Epidermal melanocyte (primary cell): ENCODE data around the gene SETD1B.
"Not testable (repeated sequence)": the region's sequence is repeated elsewhere in the genome, so short reads cannot be mapped to it uniquely, and the experiment has no call there.

ENCODE experiments used
- DNase-seq: peaks from one replicate; pipeline ENCODE4 v3.0.0; 2011; ENCODE audit warnings: low spot score; ENCODE audit not compliant: insufficient read length

Gene SETD1B

DNA sequence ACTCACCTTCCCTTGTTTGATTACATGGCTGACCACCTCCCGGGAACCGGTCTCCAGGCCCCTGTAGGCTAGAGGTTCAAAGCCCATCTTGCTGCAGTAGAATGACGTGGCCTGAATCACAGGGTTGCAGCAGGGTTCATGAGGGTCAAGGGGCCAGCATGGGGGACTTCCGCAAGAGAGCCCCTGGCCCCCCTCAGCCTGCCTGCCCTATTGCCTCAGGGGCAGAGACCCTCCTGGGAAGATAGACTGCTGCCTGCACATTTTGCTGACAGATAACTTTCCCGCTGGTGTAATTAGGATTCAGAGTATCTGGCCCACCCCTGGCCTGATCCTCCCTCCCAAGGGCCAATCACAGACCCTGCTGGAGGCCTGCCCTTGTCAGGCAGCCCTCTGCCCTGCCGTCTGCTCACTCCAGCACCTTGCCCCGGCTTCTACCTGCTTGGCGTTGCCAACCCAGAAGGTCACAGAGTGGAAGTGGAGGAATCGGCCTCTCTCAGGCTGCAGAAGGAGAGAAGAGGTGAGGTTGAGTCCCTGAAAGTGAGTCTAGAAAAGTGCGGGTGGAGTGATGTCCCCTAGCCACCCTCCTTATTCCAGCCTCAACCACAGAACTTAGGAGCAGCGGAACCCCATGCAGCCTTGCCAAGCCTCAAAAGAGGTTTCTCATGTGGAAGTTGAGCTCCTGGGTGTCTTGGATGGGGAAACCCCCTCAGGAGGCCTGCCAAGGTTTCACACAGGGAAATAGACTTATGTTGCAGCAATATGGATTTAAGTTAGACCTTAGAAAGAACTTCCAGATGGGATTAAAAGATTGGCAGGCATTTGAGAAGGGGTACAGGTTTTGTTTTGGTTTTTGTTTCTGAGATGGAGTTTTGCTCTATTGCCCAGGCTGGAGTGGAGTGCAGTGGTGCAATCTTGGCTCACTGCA, 53.8 kb downstream of the SETD1B start:
- no peak for DNase-seq

- DNase-seq, result no peak
Observed at GRCh38 chr12:121858318-121858661, 54.5 kb downstream of the SETD1B start.

GRCh38 chr12:121858662-121859572, 55.1 kb downstream of the SETD1B start, which contains the start of gene HPD:
Gene HPD (minus strand): TSS chr12:121858859. CDS start chr12:121858823, 36 bp downstream.
- peak; percentile 50 for DNase-seq

DNA sequence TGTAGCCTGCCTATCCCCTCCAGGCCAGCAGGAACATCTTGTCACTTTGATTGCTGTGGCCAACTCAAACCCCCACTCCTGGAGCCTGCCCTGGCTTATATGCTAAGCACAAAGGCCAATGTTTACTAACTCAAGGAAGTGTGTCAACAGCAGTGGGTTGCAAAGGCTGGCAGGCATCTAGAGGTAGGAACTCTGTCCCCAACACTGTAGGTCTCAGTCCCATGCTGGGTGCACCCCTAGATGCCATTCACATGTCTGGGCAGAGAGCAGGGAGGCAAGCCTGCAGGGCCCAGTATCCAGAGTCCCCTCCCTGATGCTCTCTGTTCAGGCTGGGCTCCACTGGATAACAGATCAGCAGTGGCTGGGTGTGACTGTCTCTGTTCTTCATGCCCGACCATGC, 56.4 kb downstream of the SETD1B start:
- DNase-seq, result no peak

DNA sequence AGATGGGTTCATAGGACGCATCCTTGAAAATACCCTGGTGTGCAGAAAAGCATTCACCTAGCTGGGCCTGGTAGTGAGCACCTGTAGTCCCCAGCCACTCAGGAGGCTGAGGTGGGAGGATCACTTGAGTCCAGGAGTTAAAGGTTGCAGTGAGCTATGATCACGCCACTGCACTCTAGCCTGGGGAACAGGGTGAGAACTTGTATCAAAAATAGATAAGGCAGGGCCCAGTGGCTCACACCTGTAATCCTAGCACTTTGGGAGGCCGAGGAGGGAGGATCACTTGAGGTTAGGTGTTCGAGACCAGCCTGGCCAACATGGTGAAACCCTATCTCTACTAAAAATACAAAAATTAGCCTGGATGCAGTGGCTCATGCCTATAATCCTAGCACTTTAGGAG, 56.9 kb downstream of the SETD1B start:
- not testable (repeated sequence) for DNase-seq

- no peak for DNase-seq
Observed at GRCh38 chr12:121861636-121862254, 57.9 kb downstream of the SETD1B start.

GRCh38 chr12:121866331-121866730, 62.5 kb downstream of the SETD1B start:
- no peak for DNase-seq

- DNase-seq, result not testable (repeated sequence)
Observed at GRCh38 chr12:121869229-121869628, 65.4 kb downstream of the SETD1B start.

DNA sequence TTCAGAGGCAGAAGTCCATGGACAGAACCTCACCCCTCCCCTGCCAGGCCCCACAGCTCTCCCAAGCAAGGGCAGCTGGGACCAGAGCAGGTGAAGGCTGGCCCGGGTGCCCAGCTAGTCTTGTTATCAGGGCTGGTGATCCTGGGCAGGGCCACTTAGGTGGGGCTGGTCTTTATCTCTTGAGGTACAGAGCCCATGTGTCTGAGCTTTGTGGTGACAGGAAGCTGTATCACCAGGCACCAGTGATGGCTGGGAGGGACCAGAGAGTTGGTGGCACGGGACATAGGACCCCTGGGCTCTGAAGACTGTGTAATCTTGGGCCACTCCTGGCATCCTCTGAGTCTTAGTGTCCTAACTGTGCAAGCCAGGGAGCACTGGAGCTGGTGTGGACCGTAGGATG, 67.7 kb downstream of the SETD1B start:
- no peak for DNase-seq

- peak; percentile 16 for DNase-seq
Observed at GRCh38 chr12:121872546-121873215, 68.9 kb downstream of the SETD1B start.

- DNase-seq, result no peak
Observed at GRCh38 chr12:121873216-121873569, 69.4 kb downstream of the SETD1B start.

DNA sequence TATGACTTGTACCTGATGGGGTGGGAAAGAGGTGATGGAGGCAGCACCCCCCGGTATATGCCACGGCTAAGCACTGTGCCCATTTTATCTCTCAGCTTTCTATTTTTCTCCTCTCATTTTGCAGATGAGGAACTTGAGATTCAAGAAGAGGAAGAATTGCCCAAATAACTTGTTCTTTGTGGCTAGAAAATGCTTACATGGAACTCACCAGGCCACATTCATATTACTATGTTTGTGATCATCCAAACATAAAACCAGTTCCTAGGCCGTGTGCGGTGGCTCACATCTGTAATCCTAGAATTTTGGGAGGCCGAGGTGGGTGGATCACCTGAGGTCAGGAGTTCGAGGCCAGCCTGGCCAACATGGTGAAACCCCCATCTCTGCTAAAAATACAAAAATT, 70.3 kb downstream of the SETD1B start:
- DNase-seq, result no peak

DNA sequence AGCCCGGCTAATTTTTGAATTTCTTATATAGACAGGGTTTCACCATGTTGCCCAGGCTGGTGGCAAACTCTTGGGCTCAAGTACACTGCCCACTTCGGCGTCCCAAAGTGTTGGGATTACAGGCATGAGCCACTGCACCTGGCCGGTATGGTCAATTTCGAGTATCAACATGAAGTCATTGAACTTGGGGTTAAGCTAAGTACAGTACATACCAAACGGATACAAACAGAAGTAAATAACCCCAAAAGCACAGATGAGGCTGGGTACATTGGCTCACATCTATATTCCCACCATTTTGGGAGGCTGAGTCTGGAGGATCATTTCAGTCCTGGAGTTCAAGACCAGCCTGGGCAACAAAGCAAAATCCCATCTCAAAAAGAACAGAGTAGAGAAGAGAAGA, 71.8 kb downstream of the SETD1B start:
- DNase-seq, result no peak

DNA sequence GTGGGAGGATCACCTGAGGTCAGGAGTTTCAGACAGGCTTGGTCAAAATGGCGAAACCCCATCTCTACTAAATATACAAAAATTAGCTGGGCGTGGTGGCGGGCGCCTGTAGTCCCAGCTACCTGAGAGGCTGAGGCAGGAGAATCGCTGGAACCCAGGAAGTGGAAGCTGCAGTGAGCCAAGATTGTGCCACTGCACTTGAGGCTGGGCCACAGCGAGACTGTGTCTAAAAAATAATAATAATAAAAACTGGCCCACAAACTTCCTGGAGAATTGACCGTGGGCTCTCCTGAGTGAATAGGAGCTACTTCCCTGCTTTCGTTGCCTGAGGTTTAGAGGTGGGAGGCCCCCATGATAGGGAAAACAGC, 72.3 kb downstream of the SETD1B start:
- DNase-seq, result not testable (repeated sequence)
